HG03520 (cell line): Measurements from ENCODE around the gene TMSB4X.
A peak's percentile ranks its signal among the peaks of the same experiment; 100 is the strongest.
"Not testable (repeated sequence)": the region's sequence is repeated elsewhere in the genome, so short reads cannot be mapped to it uniquely, and the experiment has no call there.

Source experiments
- ATAC-seq: cut with Tn5 transposase; IDR thresholded peaks from one replicate; pipeline ENCODE4 v1.9.1; 2021; ENCODE audit warnings: mild to moderate bottlenecking, moderate library complexity; ENCODE audit not compliant: unreplicated experiment

TMSB4X gene

DNA sequence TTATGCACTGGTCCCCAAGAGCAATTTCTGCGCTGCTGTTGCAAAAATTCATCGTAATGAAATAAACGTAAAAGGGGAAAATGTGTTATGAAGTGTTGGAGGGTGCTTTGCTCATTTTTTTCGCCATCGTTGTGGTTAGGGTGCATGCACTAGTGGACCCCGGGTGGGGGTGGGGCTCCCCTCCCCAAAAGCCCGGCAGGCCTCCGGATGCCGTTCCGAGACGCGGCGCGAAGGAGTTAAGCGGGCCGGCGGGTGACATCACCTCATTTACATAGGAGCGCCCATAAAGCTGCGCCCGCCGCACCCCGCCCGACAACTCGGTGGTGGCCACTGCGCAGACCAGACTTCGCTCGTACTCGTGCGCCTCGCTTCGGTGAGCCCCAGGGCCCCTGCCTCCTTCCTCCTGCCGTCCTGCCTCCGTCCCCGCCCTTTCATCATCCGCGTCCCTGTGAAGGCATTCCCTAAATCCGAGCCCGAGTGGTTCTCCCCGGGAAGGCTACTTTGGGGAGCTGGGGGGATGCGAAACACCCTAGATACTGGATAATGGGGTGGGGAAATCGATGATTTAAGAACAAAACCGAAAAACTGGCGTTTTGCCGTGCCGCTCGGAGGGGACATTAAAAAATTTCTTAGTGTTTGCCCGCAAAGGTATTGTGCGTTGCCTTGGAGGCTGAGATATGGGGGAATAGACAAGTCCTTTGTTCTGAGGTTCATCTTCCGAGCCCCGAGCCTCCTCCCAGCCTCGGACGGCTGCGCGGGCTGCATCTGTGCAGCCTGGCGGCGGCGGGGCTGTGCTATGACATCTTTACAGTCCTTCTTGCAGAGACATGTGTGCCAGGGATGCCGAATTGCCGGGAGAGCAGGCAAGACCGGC, at the start of gene TMSB4X:
Gene TMSB4X (plus strand): TSS at position 315 of the 874 bp plus-strand sequence.
- ATAC-seq, result peak; percentile 41

DNA sequence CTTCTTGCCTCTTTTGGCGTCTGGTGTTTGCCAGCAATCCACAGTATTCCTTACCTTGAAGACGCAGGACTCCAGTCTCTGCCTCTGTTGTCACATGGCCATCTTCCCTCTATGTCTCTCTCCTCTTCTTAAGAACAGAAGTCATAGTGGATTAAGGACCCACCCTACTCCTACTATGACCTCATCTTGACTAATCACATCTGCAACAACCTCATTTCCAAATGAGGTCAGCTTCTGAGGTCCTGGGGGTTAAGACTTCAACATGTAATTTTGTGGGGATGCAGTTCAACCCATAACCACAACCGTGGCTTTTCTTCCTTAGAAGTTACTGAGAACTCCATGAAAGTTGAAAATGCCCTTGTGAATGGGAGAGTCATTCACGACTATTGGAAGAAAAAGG, 45.2 kb upstream of the TMSB4X start:
- no peak for ATAC-seq

DNA sequence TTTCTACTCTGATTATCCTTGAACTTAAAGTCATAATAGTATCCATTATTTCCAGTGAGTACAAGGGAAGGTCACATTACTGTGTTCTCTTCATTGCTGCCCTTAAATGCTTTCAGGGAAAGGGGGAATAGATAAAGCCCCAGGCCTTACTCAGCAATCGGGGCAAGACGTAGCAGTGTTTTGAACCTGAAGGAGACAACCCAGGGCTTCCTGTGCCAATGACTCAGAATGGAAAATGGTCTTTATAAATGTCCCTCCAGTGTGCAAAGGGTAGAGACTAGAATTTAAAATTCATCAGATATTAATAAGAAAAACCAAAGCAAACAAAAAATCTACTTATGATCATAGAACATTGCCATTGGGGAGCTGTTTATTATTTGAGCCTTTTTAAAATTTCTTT, 44.8 kb upstream of the TMSB4X start:
- no peak for ATAC-seq

DNA sequence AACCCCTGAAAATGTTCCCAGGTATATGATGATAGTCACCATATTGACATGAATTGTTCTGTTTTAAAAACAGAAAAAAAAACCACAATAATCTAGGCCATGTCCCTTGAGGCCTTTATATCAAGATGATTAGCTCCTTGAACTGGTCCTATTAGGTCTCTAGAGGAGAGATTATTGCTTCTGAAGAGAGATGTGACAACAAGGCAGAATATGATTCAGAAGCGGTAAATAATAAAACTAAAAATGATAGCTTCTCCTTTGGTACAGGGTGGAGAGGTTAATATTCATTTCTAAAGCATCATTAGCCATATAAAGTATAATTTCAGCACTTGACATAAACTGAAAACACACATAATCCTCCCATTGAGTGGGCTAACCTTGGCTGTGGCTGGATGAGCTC, 42.7 kb upstream of the TMSB4X start:
- no peak for ATAC-seq

DNA sequence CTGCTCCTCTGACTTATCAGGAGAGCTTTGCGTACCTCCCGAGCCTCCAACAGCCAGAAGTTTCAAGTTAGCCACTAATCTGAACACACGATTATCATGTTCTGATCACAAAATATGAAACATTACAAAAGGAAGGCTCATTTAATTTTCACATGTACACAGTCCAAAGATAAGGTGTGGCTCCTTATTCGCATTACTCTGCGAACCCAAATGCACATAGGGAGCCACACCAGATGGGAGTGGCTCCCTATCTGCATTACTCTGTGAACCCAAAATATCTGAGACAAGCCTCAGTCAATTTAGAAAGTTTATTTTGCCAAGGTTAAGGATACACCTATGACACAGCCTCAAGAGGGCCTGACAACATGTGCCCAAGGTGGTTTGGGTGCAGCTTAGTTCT, 40.1 kb upstream of the TMSB4X start:
- no peak for ATAC-seq

DNA sequence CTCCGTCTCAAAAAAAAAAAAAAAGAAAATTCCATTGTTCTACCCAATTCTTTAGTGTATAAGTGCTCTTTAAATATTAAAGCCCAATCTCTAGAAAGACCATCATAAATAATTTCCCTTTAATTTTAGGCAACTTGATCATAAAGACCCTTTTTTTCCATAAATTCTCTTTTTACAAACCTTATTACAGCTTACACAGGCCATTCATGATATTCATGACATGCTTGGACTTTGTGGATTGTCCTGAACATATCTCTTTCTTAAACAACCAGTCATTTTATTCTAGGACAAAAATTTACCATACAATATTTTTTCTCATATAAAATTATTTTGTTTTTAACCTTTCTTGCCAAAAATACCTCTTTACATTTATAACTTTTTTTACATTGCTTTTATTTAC, 38.0 kb upstream of the TMSB4X start:
- ATAC-seq, result no peak

DNA sequence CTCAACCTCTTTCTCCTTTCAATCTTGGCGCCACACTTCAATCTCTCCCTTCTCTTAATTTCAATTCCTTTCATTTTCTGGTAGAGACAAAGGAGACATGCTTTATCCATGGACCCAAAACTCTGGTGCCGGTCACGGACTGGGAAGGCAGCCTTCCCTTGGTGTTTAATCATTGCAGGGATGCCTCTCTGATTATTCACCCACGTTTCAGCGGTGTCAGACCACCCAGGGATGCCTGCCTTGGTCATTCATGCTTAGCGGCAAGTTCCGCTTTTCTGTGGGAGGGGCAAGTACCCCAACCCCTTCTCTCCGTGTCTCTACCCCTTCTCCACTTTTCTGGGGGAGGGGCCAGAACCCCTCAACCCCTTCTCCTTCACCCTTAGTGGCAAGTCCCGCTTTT, 34.4 kb upstream of the TMSB4X start:
- not testable (repeated sequence) for ATAC-seq

DNA sequence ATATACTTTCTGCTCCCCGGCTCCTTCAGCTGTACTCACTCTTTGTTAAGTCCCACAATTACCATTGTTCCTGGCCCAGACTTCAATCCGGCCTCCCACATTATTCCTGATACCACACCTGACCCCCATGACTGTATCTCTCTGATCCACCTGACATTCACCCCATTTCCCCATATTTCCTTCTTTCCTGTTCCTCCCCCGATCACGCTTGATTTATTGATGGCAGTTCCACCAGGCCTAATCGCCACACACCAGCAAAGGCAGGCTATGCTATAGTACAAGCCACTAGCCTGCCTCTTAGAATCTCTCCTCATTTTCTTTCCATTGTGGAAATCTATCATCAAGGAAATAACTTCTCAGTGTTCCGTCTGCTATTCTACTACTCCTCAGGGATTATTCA, 31.3 kb upstream of the TMSB4X start:
- ATAC-seq, result not testable (repeated sequence)

DNA sequence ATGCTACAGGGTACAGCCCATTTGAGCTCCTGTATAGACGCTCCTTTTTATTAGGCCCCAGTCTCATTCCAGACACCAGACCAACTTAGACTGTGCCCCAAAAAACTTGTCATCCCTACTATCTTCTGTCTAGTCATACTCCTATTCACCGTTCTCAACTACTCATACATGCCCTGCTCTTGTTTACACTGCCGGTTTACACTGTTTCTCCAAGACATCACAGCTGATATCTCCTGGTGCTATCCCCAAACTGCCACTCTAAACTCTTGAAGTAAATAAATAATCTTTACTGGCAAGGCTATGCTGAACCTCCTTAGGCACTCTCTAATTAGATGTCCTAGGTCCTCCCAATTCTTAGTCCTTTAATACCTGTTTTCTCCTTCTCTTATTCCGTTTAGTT, 30.5 kb upstream of the TMSB4X start:
- ATAC-seq, result not testable (repeated sequence)

DNA sequence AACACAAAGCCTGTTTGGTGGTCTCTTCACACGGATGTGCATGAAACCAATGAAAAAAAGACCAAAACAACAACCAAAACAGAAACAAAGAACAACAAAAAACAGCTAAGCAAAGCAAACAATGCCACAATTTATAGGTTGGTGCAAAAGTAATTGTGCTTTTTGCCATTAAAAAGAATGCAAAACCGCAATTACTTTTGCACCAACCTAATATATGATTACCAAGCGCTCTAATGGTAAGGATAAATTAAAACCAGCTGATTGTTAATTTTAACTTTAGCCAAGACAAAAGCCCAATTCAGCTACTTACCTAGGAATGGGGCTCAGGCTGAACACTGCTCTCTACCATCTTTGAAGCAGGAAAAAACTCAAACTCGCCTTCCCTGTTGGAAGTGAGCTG, 29.4 kb upstream of the TMSB4X start:
- ATAC-seq, result no peak

DNA sequence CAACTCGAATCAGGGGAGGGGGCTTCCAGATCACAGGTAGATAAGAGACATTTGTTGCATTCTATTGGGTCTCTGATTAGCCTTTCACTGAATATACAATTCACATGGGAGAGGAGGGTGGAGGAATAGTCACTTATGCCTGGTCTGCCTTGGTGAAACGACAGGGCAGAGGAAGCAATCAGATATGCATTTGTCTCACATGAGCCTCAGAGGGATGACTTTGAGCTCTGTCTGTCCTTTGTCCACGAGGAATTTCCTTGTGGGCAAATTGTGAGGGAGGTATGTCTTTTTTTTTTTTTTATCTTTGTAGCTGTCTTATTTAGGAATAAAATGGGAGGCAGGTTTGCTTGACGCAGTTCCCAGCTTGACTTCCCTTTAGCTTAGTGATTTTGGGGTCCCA, 28.5 kb upstream of the TMSB4X start:
- no peak for ATAC-seq

DNA sequence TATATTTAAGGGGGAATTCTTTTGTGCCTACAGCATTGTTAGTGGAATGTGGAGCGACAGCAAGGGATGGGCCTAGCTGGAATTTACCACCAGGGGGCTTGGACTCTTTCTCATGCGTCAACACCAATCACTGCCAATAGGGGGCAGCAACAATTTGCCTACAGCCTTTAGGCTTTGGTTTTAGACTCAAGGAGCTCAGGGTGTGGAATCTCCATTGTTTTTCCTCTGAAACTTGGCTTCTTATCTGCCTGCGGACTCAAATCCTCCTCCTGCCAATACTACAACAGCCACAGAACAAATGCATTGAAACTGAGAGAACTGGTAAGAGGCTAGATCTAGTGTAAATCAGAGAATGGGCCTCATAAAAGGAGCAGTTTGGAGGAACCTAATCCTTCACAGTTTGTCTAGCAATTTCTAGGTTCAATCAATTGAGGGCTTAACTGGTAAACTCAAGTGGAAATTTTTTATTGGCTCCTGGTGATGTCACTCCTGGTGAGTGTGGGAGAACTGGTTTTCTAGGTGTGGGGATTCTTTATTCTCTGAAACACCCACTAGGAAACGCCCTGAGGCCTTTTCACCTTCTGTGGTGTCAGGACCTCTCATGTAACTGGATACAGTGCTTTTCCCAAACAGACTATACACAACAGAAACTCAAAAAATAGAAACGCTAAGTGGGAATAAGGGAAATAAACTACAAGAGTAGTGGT, 27.9 kb upstream of the TMSB4X start:
- ATAC-seq, result no peak

DNA sequence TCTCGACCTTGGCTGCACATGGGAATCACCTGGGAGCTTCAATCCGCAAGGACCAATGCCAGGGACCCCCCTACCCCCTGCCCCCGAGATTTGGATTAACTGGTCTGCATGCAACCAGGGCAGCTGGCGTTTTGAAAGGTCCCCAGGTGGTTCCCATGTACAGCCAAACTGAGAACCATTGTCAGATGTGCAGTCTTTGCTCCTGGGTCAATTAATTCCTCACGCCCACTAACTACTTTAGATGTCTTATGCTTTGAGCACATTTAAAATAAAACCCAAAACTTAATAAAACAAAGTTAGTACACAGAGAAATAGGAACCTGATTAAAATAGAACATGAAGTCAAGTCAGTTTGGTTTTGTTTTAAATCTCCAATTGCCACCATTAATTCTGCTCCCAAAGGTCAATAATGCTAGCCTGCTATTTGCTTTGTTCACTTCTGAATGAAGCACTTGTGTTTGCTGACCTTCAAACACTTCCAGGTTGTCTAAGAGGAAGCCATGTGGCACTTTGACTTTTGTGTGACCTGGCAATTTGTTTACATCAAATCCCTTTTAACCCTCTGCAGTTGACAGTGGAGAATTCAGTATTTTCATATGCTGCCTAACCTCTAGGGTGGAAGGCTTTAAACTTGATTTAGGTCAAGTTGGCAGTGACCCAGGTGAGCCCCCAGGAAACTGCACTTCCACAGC, 27.2 kb upstream of the TMSB4X start:
- no peak for ATAC-seq

DNA sequence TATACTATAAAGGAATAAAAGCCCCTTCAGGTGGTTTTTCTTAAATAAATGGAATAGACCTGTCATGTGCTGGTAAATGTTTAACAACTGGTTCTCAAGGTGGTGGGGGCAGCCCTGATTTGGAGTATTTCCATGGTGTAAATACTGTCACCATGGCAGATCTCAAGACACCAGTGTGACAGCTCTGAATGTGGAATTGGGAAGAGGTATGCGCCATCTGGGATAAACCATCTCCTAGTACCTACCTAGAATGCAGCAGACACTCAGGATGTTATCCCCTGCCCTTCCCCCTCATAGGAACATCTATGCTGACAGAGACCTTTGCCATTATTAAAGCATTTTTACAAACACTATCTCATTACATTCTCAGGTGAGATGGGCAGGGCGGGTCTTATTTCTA, 26.4 kb upstream of the TMSB4X start:
- no peak for ATAC-seq

DNA sequence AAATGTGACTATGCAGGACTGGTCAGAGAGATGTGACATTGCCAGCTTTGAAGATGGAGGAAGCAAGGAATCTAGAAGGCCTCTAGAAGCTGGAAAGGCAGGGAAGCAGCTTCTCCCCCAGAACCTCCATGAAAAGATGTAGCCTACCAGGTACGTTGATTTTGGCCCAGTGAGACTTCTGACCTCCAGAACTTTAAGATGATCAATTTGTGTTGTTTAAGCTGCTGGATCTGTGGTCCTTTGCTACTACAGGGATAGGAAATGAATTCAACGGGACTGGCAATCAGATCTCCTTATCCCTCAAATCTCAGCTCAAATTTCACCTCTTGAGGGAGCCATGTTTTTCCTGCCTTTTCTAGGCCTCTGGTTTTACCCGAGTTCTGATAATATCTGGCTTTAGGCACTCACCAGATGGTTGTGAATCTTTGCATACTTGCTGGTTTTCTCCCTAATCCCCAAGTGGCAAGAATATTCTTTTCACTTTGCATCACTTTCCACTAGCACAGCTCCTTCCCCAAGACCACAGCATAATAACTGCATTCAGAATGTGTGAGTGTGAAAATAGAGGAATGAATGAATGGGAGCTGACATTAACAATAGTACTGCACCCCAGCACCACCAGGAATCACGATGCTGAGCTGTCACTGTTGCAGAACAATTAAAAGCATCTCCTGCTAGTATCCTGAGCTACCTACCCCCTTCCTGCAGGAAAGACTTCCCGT, 25.5 kb upstream of the TMSB4X start:
- no peak for ATAC-seq

DNA sequence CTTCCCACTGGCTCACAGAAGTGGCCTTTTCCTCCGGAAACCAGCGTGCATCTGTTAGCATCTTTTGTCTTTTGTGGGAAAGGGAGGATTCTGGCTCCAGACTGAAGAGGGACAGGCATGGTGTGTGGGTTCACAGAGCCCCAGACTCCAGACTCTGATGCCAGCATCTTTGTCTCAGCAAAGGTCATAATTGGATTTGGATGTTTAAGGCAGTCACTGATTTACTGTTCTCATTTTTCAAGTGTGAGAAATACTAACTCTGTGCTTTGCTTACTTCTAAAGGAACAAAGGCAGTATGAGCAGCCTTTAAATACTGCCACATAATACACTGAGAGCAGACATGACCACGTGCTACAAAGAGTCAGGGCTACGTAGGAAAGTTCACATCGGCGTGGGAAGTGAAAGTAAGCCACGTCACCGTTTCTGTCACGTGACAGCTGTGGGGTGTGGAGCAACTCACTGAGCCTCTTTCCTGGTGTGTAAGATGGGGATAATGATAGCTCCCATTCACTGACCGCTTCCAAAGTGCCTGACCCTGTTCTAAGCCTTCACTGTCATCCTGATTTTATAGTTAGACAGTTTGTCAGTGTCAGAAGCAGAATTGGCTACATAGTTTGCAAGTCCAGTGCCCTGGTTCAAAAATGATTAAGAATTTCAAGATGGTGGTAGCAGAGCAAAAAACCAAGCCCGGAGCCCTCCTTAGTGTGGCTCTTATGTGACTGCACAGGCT, 24.8 kb upstream of the TMSB4X start:
- peak; percentile 61 for ATAC-seq

DNA sequence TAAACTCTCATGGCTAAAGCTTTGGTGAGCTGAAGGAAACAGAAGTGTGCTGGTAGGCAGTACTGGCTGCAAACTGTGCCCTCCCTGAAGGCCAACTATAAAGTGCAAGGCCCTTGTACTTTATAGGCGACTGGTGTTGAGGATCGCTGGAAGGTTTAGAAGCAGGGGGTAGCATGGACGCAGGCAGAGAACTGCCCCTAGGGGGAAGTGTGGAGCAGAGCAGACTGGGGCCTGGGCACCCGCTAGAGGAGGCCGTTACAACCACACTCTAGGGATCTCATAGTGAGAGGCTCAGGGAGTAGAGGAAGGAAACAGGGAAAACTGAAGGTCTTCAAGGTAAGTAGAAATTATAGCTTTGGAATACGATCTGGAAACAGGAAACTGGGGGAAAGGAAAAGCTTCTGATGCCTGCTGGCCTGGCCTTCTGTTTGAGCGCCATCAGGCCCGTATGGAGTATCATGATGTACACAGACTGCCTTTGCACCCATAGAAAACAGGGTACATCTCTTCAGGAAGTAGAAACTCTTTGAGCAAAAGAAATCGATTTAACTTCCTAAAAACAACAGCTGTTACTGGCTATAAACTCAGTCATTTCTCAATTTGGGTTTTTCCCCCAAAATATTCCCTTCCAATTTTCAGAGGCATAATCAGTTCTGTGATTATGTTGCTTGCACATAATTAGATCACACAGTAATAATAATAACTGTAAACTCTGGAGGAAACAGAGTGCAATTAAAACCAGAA, 23.9 kb upstream of the TMSB4X start:
- ATAC-seq, result peak; percentile 46

DNA sequence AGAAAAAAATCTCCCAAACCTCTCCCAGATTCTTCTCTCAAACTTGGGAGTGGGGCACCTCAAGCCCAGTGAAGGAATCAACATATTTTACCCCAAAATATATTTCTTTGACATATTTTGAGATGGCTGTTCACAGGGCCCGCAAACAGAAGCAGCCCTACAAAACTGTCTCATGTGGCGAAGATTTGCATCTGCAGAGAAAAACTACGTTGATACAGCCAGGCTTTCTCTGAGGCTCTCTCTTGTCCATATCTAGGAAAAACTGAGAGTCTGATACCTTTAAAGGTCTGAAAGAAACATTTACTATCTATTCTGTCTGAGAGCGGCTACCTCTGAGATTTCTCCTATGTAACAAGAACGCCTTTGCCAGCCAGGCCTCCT, 23.3 kb upstream of the TMSB4X start:
- no peak for ATAC-seq

DNA sequence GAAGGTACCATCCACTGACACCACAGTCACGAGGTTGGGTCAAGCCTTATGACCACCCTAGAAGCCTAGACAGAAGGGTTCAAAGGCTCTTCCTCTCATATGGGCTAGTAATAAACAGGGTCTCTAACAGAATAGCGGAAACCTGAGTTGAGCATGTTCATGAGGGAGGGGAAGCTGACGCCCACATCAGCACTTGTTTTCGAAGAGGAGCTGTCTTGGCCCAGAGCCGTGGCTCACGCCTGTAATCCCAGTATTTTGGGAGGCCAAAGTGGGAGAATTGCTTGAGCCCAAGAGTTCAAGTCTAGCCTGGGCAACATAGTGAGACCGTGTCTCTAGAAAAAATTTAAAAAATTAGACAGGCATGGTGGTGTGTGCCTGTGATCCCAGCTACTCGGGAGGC, 21.5 kb upstream of the TMSB4X start:
- no peak for ATAC-seq

DNA sequence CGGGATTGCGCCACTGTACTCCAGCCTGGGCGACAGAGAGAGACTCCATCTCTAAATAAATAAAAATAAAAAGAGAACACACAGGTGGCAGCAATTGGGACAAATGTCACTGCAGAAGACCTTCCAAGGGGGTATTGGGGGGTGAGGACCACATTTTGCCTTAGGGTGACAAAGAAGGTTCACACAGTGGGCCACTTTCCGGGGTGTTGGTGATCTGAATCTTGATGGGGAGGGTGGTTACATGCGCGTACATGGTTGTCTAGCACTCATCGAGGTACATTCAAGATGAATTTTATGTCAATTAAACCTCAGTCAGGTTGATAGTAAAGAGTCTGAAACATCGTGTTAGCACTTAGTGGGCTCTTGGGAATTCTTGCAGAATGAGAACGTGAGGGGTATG, 20.5 kb upstream of the TMSB4X start:
- no peak for ATAC-seq
